ENCODE measurements around the gene CLPSL1.

GRCh38 chr6:35739645-35740524 is 40.9 kb upstream of the CLPSL1 start:
- TF ChIP-seq CTCF (conservative IDR thresholded peaks at IDR 0.05) (no peak), EZH2 (IDR thresholded peaks at IDR 0.05; ENCODE audit: low read depth) (no peak)

Measured in PC-9 (cell line).